Measurements from ENCODE around the gene PBX2.

GRCh38 chr6:32174416-32174815, 15.6 kb downstream of the PBX2 start:
- TF ChIP-seq CTCF (IDR thresholded peaks at IDR 0.05) = no peak
- no peak for TF ChIP-seq USF2 (CRISPR knock-in tag; IDR thresholded peaks at IDR 0.05)
- no peak for TF ChIP-seq SMAD4 (CRISPR knock-in tag; IDR thresholded peaks at IDR 0.05)
- no peak for TF ChIP-seq MAX (CRISPR knock-in tag; IDR thresholded peaks at IDR 0.05)
- no peak for TF ChIP-seq CREM (CRISPR knock-in tag; IDR thresholded peaks at IDR 0.05)
- TF ChIP-seq ATF3 (CRISPR knock-in tag; conservative IDR thresholded peaks at IDR 0.05) = no peak
